OCI-LY1 (cell line): ENCODE results near the gene MTAP.

Source experiments
- H2AFZ ChIP-seq: fragments of 200-600 bp; sonication (generic), shearing (Covaris generic); 2 replicates; pipeline ENCODE4 v1.6.0; 2014; ENCODE audit warnings: antibody characterized with exemption, mild to moderate bottlenecking, low read length
- H3F3A ChIP-seq: fragments of 200-600 bp; sonication (generic), shearing (Covaris generic); 2 replicates; pipeline ENCODE4 v1.6.0; 2014; ENCODE audit warnings: mild to moderate bottlenecking, antibody characterized with exemption, low read length, moderate library complexity; ENCODE audit not compliant: insufficient read depth
- H3K27ac ChIP-seq: fragments of 200-600 bp; sonication (generic); 2 replicates; pipeline ENCODE4 v1.5.1; 2014; ENCODE audit warnings: low read length, mixed run types, mild to moderate bottlenecking, low read depth; ENCODE audit not compliant: poor library complexity, severe bottlenecking
- H3K27me3 ChIP-seq: fragments of 200-600 bp; sonication (generic); 2 replicates; pipeline ENCODE4 v1.6.0; 2014; ENCODE audit warnings: antibody characterized with exemption, mild to moderate bottlenecking, low read length, moderate library complexity; ENCODE audit not compliant: insufficient read depth
- H3K36me3 ChIP-seq: fragments of 200-600 bp; sonication (generic); 2 replicates; pipeline ENCODE4 v1.6.1; 2014; ENCODE audit warnings: mild to moderate bottlenecking, antibody characterized with exemption, low read length, moderate library complexity, mixed read lengths; ENCODE audit not compliant: insufficient read depth
- H3K4me1 ChIP-seq: fragments of 200-600 bp; sonication (generic); 2 replicates; pipeline ENCODE4 v1.5.1; 2014; ENCODE audit warnings: mild to moderate bottlenecking, low read length, moderate library complexity; ENCODE audit not compliant: insufficient read depth, severe bottlenecking
- H3K4me2 ChIP-seq: fragments of 200-600 bp; sonication (generic), shearing (Covaris generic); 2 replicates; pipeline ENCODE4 v1.6.1; 2014; ENCODE audit warnings: low read length
- H3K4me3 ChIP-seq: fragments of 200-600 bp; sonication (generic); 2 replicates; pipeline ENCODE4 v1.5.1; 2014; ENCODE audit warnings: low read length, low read depth, mild to moderate bottlenecking, mixed read lengths; ENCODE audit not compliant: poor library complexity, severe bottlenecking
- H3K79me2 ChIP-seq: fragments of 200-600 bp; shearing (Covaris generic); 2 replicates; pipeline ENCODE4 v1.6.1; 2016; ENCODE audit warnings: mixed run types, low read length, mixed read lengths; ENCODE audit not compliant: insufficient read depth
- H3K9ac ChIP-seq: fragments of 200-600 bp; sonication (generic), shearing (Covaris generic); 2 replicates; pipeline ENCODE4 v1.6.1; 2014; ENCODE audit warnings: mild to moderate bottlenecking, low read length, mixed read lengths
- H3K9me2 ChIP-seq: fragments of 200-600 bp; sonication (generic), shearing (Covaris generic); 2 replicates; pipeline ENCODE4 v1.6.1; 2014; ENCODE audit warnings: low read depth, mild to moderate bottlenecking, low read length, mixed read lengths
- H3K9me3 ChIP-seq: fragments of 200-600 bp; shearing (Covaris generic); 2 replicates; pipeline ENCODE4 v1.6.1; 2014; ENCODE audit warnings: low read length, mixed read lengths
- H4K20me1 ChIP-seq: fragments of 200-600 bp; sonication (generic), shearing (Covaris generic); 2 replicates; pipeline ENCODE4 v1.6.0; 2016; ENCODE audit warnings: mild to moderate bottlenecking, low read length; ENCODE audit not compliant: insufficient read depth
- CTCF ChIP-seq: fragments of 200-600 bp; sonication (generic), shearing (Covaris generic); IDR thresholded peaks from 2 replicates; pipeline ENCODE4 v1.5.1; 2017; ENCODE audit warnings: mild to moderate bottlenecking, antibody characterized with exemption, low read length, moderate library complexity, mixed read lengths
- EZH2 ChIP-seq: fragments of 200-600 bp; sonication (generic), shearing (Covaris generic); IDR thresholded peaks from 2 replicates; pipeline ENCODE4 v1.8.0; 2017; ENCODE audit warnings: borderline replicate concordance, mixed run types, mild to moderate bottlenecking, antibody characterized with exemption, low read length, moderate library complexity, mixed read lengths

The MTAP gene

GRCh38 chr9:21974722-21975409 is 172.4 kb downstream of the MTAP start:
- no peaks in the 10 kb centered on the region for H3K9me3 ChIP-seq
- H3K4me3 ChIP-seq = peak overlapping the region; percentile 77
- H3K4me2 ChIP-seq = peak overlapping the region; percentile 91
- no peaks in the 10 kb centered on the region for H4K20me1 ChIP-seq
- H3K79me2 ChIP-seq = peaks cover 65% of the 10 kb centered on the region
- TF ChIP-seq CTCF (no peak), EZH2 (no peak)
- peak overlapping the region; percentile 85 for H3K9ac ChIP-seq
- H3K9me2 ChIP-seq = no peaks in the 10 kb centered on the region
- H3K27ac ChIP-seq = peak overlapping the region; percentile 62
- H3K36me3 ChIP-seq = peaks cover 27% of the 10 kb centered on the region
- H3K4me1 ChIP-seq = peaks cover 38% of the 10 kb centered on the region
- no peaks in the 10 kb centered on the region for H3F3A ChIP-seq
- H2AFZ ChIP-seq = no peak overlapping the region
- no peaks in the 10 kb centered on the region for H3K27me3 ChIP-seq

- H3F3A ChIP-seq = no peaks in the 10 kb centered on the region
- H3K9me2 ChIP-seq = no peaks in the 10 kb centered on the region
- no peak overlapping the region for H3K27ac ChIP-seq
- peaks cover 11% of the 10 kb centered on the region for H3K36me3 ChIP-seq
- H3K9ac ChIP-seq = no peak overlapping the region
- peaks cover 38% of the 10 kb centered on the region for H3K4me1 ChIP-seq
- TF ChIP-seq EZH2 = no peak
- TF ChIP-seq CTCF = no peak
- H3K4me2 ChIP-seq = peak overlapping the region; percentile 91; the same call in 1 of the 2 replicates
- no peak overlapping the region for H2AFZ ChIP-seq
- no peaks in the 10 kb centered on the region for H3K9me3 ChIP-seq
- peak overlapping the region; percentile 77 for H3K4me3 ChIP-seq
- H3K27me3 ChIP-seq = no peaks in the 10 kb centered on the region
- no peaks in the 10 kb centered on the region for H4K20me1 ChIP-seq
- H3K79me2 ChIP-seq = peaks cover 76% of the 10 kb centered on the region
These were observed 174.0 kb downstream of the MTAP start for GRCh38 chr9:21976334-21976875.

GRCh38 chr9:21982391-21982790 is 180.0 kb downstream of the MTAP start:
- no peak for TF ChIP-seq EZH2
- TF ChIP-seq CTCF = no peak
- Histone ChIP-seq H3K27ac (no peak overlapping the region), H3F3A (no peaks in the 10 kb centered on the region), H3K4me1 (peaks cover 57% of the 10 kb centered on the region), H3K9ac (no peak overlapping the region), H3K4me2 (no peak overlapping the region), H3K36me3 (peaks cover 9% of the 10 kb centered on the region; the same call in 1 of the 2 replicates), H2AFZ (no peak overlapping the region), H3K9me2 (no peaks in the 10 kb centered on the region), H3K9me3 (no peaks in the 10 kb centered on the region), H3K4me3 (no peak overlapping the region), H4K20me1 (no peaks in the 10 kb centered on the region), H3K27me3 (no peaks in the 10 kb centered on the region), H3K79me2 (peaks cover 80% of the 10 kb centered on the region)
